Gastrocnemius medialis (tissue), 4 donors: ENCODE data around the gene EPYC. TPM values are rescaled to one million over a fixed set of nuclear protein-coding genes. Genes with fewer than 3 reads are reported as not detected.

ENCODE experiments used
- ATAC-seq, 2 donors: fragments of 150-250 bp; one replicate each; pipeline ENCODE4 v1.9.1; 2016
- DNase-seq, 2 donors: peaks; one replicate each; pipeline ENCODE4 v3.0.0-alpha.2; 2019
- H3K27ac ChIP-seq, 4 donors: fragments of 200-600 bp; sonication (generic); 1 replicate in 1 of 4; 2 replicates in 3 of 4; pipeline ENCODE4 v1.5.1; 2016 to 2018; ENCODE audit warnings: mild to moderate bottlenecking in 2 of 4, moderate library complexity in 1 of 4
- H3K27me3 ChIP-seq, 3 donors: fragments of 200-600 bp; sonication (generic) in 2 of 3; 1 replicate in 1 of 3; 2 replicates in 2 of 3; pipeline versions ENCODE4 v1.5.1 to v1.6.0; 2016 to 2019; ENCODE audit warnings: mild to moderate bottlenecking in 1 of 3, moderate library complexity in 1 of 3
- H3K36me3 ChIP-seq, 2 donors: fragments of 200-600 bp; sonication (generic) in 1 of 2; one replicate each; pipeline ENCODE4 v1.5.1; 2017 to 2018
- H3K4me1 ChIP-seq, 2 donors: fragments of 200-600 bp; sonication (generic) in 1 of 2; one replicate each; pipeline ENCODE4 v1.5.1; 2016 to 2017; ENCODE audit warnings: mild to moderate bottlenecking in 2 of 2
- H3K4me3 ChIP-seq, 4 donors: fragments of 200-600 bp; sonication (generic) in 3 of 4; 1 replicate in 1 of 4; 2 replicates in 3 of 4; pipeline ENCODE4 v1.5.1; 2016 to 2019; ENCODE audit warnings: mild to moderate bottlenecking in 2 of 4
- H3K9me3 ChIP-seq, 3 donors: fragments of 200-600 bp; sonication (generic) in 2 of 3; 1 replicate in 1 of 3; 2 replicates in 2 of 3; pipeline ENCODE4 v1.5.1; 2016 to 2019
- POLR2A ChIP-seq, 2 donors: fragments of 450-650 bp; IDR thresholded peaks; one replicate each; pipeline ENCODE4 v1.6.1; 2017; ENCODE audit warnings: antibody characterized with exemption in 2 of 2, mild to moderate bottlenecking in 2 of 2, moderate library complexity in 2 of 2
- in situ Hi-C, 4 donors: fragments of 200-750 bp; cut with MboI; loops; one replicate each; pipeline versions ENCODE4 v1.15.0 to v1.8.0; 2017; ENCODE audit warnings: low sequenced_read_pairs in 4 of 4
- intact Hi-C: fragments of 100-400 bp; cut with DNase I; formaldehyde crosslinking; loops from one replicate; pipeline ENCODE4 v1.15.1; 2023; ENCODE audit warnings: low total_unique reads
- total RNA-seq, 4 donors: library from RNA; depleted of rRNA; stranded (reverse); fragments of >200 nt; gene quantifications; one replicate each; pipeline versions ENCODE4 v1.1.0 to v1.2.3, GENCODE V29; 2016
- TF ChIP-seq, protein P1 (sequence below), 5 experiments: fragments of 450-650 bp in 3 of 5; fragments of 200-600 bp in 2 of 5; sonication (generic) in 2 of 5; IDR thresholded peaks in 4 of 5; conservative IDR thresholded peaks in 1 of 5; 1 replicate in 4 of 5; 2 replicates in 1 of 5; pipeline ENCODE4 v1.5.1; 2016 to 2019; ENCODE audit warnings: antibody characterized with exemption in 5 of 5, mild to moderate bottlenecking in 3 of 5, moderate library complexity in 3 of 5

EPYC gene
- total RNA-seq, 4 donors from 2014 or later: not detected

- no peaks in the 10 kb centered on the region for H3K27me3 ChIP-seq
- H3K36me3 ChIP-seq: no peaks in the 10 kb centered on the region
- no peak overlapping the region for H3K27ac ChIP-seq
- H3K4me1 ChIP-seq: no peaks in the 10 kb centered on the region
- DNase-seq (no peak), ATAC-seq (no peak)
- in situ Hi-C loops: no loop called here
- H3K9me3 ChIP-seq: no peaks in the 10 kb centered on the region
- TF ChIP-seq POLR2A (IDR thresholded peaks at IDR 0.05): no peak
- no peak overlapping the region for H3K4me3 ChIP-seq
- intact Hi-C loops: no loop called here
These were observed 2.9 kb upstream of the EPYC start for GRCh38 chr12:91007531-91008290.

DNA sequence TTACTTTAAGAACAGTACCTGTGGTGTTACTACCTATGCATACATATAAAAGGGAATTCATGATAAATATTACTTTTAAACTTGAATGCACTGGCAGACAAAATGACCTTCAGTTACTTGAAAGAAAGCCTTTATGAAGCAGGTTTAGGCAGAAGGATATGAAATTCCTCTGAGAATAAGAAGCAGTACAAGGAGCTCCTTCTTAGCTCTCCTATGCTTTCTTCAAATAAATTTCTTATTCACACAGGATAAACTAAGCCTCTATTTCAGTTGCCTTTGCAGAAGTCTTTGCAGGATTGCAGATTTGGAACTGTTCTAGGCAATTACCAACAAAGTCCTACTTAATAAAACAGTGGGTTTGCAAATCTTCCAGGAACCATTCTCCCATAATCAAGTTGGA is 1.0 kb downstream of the EPYC start:
- Histone ChIP-seq H3K4me1 (no peaks in the 10 kb centered on the region), H3K36me3 (no peaks in the 10 kb centered on the region), H3K4me3 (no peak overlapping the region), H3K27ac (no peak overlapping the region), H3K27me3 (no peaks in the 10 kb centered on the region), H3K9me3 (no peaks in the 10 kb centered on the region)
- TF ChIP-seq POLR2A (IDR thresholded peaks at IDR 0.05): no peak
- TF ChIP-seq, protein P1, sequence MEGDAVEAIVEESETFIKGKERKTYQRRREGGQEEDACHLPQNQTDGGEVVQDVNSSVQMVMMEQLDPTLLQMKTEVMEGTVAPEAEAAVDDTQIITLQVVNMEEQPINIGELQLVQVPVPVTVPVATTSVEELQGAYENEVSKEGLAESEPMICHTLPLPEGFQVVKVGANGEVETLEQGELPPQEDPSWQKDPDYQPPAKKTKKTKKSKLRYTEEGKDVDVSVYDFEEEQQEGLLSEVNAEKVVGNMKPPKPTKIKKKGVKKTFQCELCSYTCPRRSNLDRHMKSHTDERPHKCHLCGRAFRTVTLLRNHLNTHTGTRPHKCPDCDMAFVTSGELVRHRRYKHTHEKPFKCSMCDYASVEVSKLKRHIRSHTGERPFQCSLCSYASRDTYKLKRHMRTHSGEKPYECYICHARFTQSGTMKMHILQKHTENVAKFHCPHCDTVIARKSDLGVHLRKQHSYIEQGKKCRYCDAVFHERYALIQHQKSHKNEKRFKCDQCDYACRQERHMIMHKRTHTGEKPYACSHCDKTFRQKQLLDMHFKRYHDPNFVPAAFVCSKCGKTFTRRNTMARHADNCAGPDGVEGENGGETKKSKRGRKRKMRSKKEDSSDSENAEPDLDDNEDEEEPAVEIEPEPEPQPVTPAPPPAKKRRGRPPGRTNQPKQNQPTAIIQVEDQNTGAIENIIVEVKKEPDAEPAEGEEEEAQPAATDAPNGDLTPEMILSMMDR (IDR thresholded peaks at IDR 0.05 in 4 of 5, conservative IDR thresholded peaks at IDR 0.05 in 1 of 5): no peak
- no peak for ATAC-seq
- DNase-seq: no peak
- intact Hi-C loops: no loop called here
- in situ Hi-C loops: no loop called here

- in situ Hi-C loops: no loop called here
- TF ChIP-seq, protein P1 (IDR thresholded peaks at IDR 0.05 in 4 of 5, conservative IDR thresholded peaks at IDR 0.05 in 1 of 5): no peak
- TF ChIP-seq POLR2A (IDR thresholded peaks at IDR 0.05): no peak
- H3K36me3 ChIP-seq: no peaks in the 10 kb centered on the region
- no peak for ATAC-seq
- no peak overlapping the region for H3K4me3 ChIP-seq
- no peaks in the 10 kb centered on the region for H3K4me1 ChIP-seq
- intact Hi-C loops: no loop called here
- no peaks in the 10 kb centered on the region for H3K9me3 ChIP-seq
- H3K27ac ChIP-seq: no peak overlapping the region
- DNase-seq: no peak
- no peaks in the 10 kb centered on the region for H3K27me3 ChIP-seq
These were observed 3.5 kb downstream of the EPYC start for GRCh38 chr12:91001306-91001705.

GRCh38 chr12:90999966-91000365 is 4.8 kb downstream of the EPYC start:
- in situ Hi-C loops: no loop called here
- intact Hi-C loops: no loop called here

DNA sequence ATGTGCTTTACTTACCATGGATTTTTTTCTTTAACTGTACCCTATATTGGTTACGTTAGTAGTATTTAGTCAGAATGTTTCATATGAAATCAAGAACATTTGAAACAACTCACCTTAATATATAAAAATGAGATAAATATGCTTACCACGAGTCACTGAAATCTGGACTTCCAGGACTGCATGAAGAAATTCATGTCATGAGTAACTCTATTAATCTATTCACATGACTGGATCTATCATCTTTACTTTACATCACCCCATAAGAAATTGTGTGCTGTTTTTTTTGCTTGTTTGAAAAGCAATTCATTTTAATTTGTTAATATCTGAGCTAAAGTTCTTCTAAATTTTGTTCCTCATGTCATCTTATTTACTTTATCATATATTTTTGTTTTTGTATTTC is 5.2 kb downstream of the EPYC start:
- Histone ChIP-seq H3K4me1 (no peaks in the 10 kb centered on the region), H3K27ac (no peak overlapping the region), H3K9me3 (no peaks in the 10 kb centered on the region), H3K4me3 (no peak overlapping the region), H3K36me3 (no peaks in the 10 kb centered on the region), H3K27me3 (no peaks in the 10 kb centered on the region)
- intact Hi-C loops (no loop called here), in situ Hi-C loops (no loop called here)
- DNase-seq: no peak
- no peak for TF ChIP-seq POLR2A (IDR thresholded peaks at IDR 0.05)
- TF ChIP-seq, protein P1 (IDR thresholded peaks at IDR 0.05 in 4 of 5, conservative IDR thresholded peaks at IDR 0.05 in 1 of 5): no peak
- ATAC-seq: no peak

More at GRCh38 chr12:90999966-91000365, 4.8 kb downstream of the EPYC start:
- Histone ChIP-seq H3K9me3 (no peaks in the 10 kb centered on the region), H3K27ac (no peak overlapping the region), H3K4me1 (no peaks in the 10 kb centered on the region), H3K4me3 (no peak overlapping the region), H3K27me3 (no peaks in the 10 kb centered on the region), H3K36me3 (no peaks in the 10 kb centered on the region)
- no peak for DNase-seq
- TF ChIP-seq, protein P1 (IDR thresholded peaks at IDR 0.05 in 4 of 5, conservative IDR thresholded peaks at IDR 0.05 in 1 of 5): no peak
- TF ChIP-seq POLR2A (IDR thresholded peaks at IDR 0.05): no peak
- no peak for ATAC-seq
